NT2/D1 (cell line): ENCODE results near the gene ADAMTS2.

ENCODE experiments used
- SUZ12 ChIP-seq: IDR thresholded peaks from 2 replicates; pipeline ENCODE4 v1.6.1; 2011; ENCODE audit not compliant: insufficient read length, insufficient read depth; ENCODE audit errors: extremely low read depth
- YY1 ChIP-seq: IDR thresholded peaks from 2 replicates; pipeline ENCODE4 v1.6.1; 2011; ENCODE audit not compliant: insufficient read length, insufficient read depth
- ZNF274 ChIP-seq: IDR thresholded peaks from 2 replicates; pipeline ENCODE4 v1.6.1; 2011; ENCODE audit warnings: mild to moderate bottlenecking, low read depth, low read length

GRCh38 chr5:179137016-179137642 is 208.1 kb downstream of the ADAMTS2 start:
- no peak for TF ChIP-seq YY1
- TF ChIP-seq ZNF274: no peak
- TF ChIP-seq SUZ12: no peak
